Activated CD8-positive, alpha-beta memory T cell treated with anti-CD3 and anti-CD28 coated beads, Interleukin-2, amount 10 ng/mL, durations not matched to agents 7 days and 5 days (primary cell): ENCODE data around the gene TBX4. TPM values are rescaled to one million over a fixed set of nuclear protein-coding genes. Genes with fewer than 3 reads are reported as not detected.

Experiments used
- ATAC-seq: fragments of 150-1000 bp; cut with Tn5 transposase; one replicate; pipeline ENCODE4 v1.10.0; 2021; ENCODE audit warnings: moderate library complexity
- CTCF ChIA-PET: fragments of 350-600 bp; sonication (Branson Sonifier 250); formaldehyde crosslinking; loops from one replicate; lab custom pipeline; 2021; ENCODE audit warnings: antibody characterized with exemption; lab: Charles Lee
- DNase-seq: peaks from one replicate; pipeline ENCODE4 v3.0.0-alpha.2; 2020
- H3K27ac Mint-ChIP-seq: one replicate; pipeline ENCODE4 v1.8.0; 2021; ENCODE audit warnings: mild to moderate bottlenecking, mixed read lengths
- H3K27me3 Mint-ChIP-seq: one replicate; pipeline ENCODE4 v1.8.0; 2021; ENCODE audit warnings: mixed read lengths
- H3K36me3 Mint-ChIP-seq: one replicate; pipeline ENCODE4 v1.8.0; 2021; ENCODE audit warnings: mild to moderate bottlenecking, mixed read lengths
- H3K4me1 Mint-ChIP-seq: one replicate; pipeline ENCODE4 v1.8.0; 2021; ENCODE audit warnings: mixed read lengths
- H3K4me3 Mint-ChIP-seq: one replicate; pipeline ENCODE4 v1.8.0; 2021; ENCODE audit warnings: mild to moderate bottlenecking, moderate library complexity, mixed read lengths
- H3K9me3 Mint-ChIP-seq: one replicate; pipeline ENCODE4 v1.8.0; 2022; ENCODE audit warnings: low read depth, mixed read lengths
- total RNA-seq, 2 experiments: library from RNA; stranded (reverse); gene quantifications; one replicate each; pipeline ENCODE4 v1.2.3, GENCODE V29; 2021

Gene TBX4
- total RNA-seq, 2 experiments from 2014 or later: not detected

DNA sequence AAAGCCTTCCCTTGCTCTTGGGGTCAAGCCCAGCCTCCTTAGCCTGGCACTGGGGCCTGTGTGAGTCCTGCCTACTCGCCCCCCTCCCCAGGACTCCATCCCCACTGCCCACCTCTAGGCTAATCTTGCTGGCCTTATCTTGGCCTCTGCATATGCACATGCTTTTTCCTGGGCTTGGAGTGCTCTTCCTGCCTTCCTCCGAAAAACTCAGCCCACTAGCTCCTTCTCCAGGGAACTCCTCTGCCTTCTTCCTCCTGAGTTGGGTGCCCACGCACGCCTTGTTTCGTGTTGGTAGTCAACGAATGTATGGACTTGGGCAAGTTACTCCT lies 36.0 kb upstream of the TBX4 start:
- no peak overlapping the region for H3K27ac Mint-ChIP-seq
- H3K36me3 Mint-ChIP-seq: peaks cover 2% of the 10 kb centered on the region
- DNase-seq: peak; percentile 37
- H3K4me3 Mint-ChIP-seq: no peak overlapping the region
- H3K9me3 Mint-ChIP-seq: no peaks in the 10 kb centered on the region
- CTCF ChIA-PET: interaction anchor here (0.6 to 0.9 kb wide), 3 partner anchors 46 to 189 kb away, joined by 3 read pairs; no protein-coding TSS in a partner anchor
- peaks cover 36% of the 10 kb centered on the region for H3K27me3 Mint-ChIP-seq
- no peak for ATAC-seq
- H3K4me1 Mint-ChIP-seq: peaks cover 3% of the 10 kb centered on the region

GRCh38 chr17:61416540-61417363 lies 35.5 kb upstream of the TBX4 start:
- H3K4me3 Mint-ChIP-seq: no peak overlapping the region
- H3K27ac Mint-ChIP-seq: no peak overlapping the region
- ATAC-seq (peak; percentile 60), DNase-seq (peak; percentile 76)
- CTCF ChIA-PET: interaction anchor here (0.9 to 1.1 kb wide), 4 partner anchors 33 to 135 kb away, joined by 3 to 6 read pairs (median 3); no protein-coding TSS in a partner anchor
- H3K36me3 Mint-ChIP-seq: peaks cover 2% of the 10 kb centered on the region
- H3K27me3 Mint-ChIP-seq: peaks cover 42% of the 10 kb centered on the region
- H3K4me1 Mint-ChIP-seq: no peaks in the 10 kb centered on the region
- H3K9me3 Mint-ChIP-seq: no peaks in the 10 kb centered on the region

DNA sequence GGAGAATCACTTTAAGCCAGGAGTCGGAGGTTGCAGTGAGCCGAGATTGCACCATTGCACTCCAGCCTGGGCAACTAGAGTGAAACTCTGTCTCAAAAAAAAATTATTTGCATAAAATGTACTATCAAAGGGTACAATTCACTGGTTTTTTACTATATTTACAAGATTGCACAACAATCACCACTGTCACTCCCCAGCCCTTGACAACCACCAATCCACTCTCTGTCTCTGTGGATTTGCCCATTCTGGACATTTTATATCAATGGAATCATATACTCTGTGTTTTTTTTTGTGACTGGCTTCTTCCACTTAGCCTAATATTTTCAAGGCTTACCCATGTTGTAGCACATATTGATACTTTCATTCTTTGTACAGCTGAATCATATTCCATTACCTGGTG lies 33.8 kb upstream of the TBX4 start:
- H3K27me3 Mint-ChIP-seq: peaks cover 50% of the 10 kb centered on the region
- H3K9me3 Mint-ChIP-seq: no peaks in the 10 kb centered on the region
- CTCF ChIA-PET: no interaction called here
- H3K4me1 Mint-ChIP-seq: no peaks in the 10 kb centered on the region
- DNase-seq (no peak), ATAC-seq (no peak)
- no peak overlapping the region for H3K27ac Mint-ChIP-seq
- no peak overlapping the region for H3K4me3 Mint-ChIP-seq
- H3K36me3 Mint-ChIP-seq: peaks cover 1% of the 10 kb centered on the region

GRCh38 chr17:61419496-61420046 lies 32.7 kb upstream of the TBX4 start:
- Mint-ChIP-seq H3K4me1 (no peaks in the 10 kb centered on the region), H3K27ac (no peak overlapping the region), H3K9me3 (no peaks in the 10 kb centered on the region), H3K4me3 (no peak overlapping the region), H3K27me3 (peaks cover 53% of the 10 kb centered on the region), H3K36me3 (no peaks in the 10 kb centered on the region)
- ATAC-seq: no peak
- DNase-seq: peak; percentile 26
- CTCF ChIA-PET: interaction anchor here (1.4 to 2.8 kb wide), 2 partner anchors 8 to 126 kb away, joined by 3 to 10 read pairs; no protein-coding TSS in a partner anchor

- H3K4me3 Mint-ChIP-seq: no peak overlapping the region
- peaks cover 53% of the 10 kb centered on the region for H3K27me3 Mint-ChIP-seq
- no peaks in the 10 kb centered on the region for H3K4me1 Mint-ChIP-seq
- H3K9me3 Mint-ChIP-seq: no peaks in the 10 kb centered on the region
- CTCF ChIA-PET: interaction anchor here (1.3 to 2.8 kb wide), 3 partner anchors 8 to 126 kb away, joined by 3 to 10 read pairs (median 3); no protein-coding TSS in a partner anchor
- H3K27ac Mint-ChIP-seq: no peak overlapping the region
- ATAC-seq (no peak), DNase-seq (no peak)
- no peaks in the 10 kb centered on the region for H3K36me3 Mint-ChIP-seq
Observed at GRCh38 chr17:61420052-61420451, 32.2 kb upstream of the TBX4 start.

DNA sequence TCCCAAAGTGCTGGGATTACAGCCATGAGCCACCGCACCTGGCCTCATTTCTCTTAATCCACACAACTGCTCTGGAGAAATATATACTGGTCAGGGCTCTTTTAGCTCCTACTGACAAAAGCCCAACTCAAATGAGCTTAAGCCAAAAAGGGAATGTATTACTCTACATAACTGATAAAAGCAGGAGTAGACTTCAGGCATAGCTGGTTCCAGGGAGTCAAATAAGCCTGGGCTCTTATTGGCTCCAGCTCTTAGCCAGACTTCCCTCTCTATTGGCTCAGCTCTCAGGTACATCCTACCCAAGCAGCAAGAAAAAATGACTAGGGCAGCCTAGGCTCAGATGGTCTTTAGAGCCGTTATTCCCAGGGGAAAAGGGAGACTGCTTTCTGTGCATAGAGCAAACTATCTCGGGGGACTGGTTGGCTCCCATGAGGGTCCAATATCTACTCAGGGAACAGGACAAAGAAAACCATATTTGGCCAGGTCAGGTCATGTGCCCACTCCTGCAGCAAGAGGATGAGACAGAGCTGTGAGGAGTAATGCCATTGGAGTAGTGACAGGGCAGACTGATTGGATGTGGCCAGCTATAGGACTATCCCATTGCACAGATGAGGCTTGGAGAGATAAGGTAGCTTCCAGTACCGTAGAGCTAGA lies 31.4 kb upstream of the TBX4 start:
- Mint-ChIP-seq H3K4me3 (no peak overlapping the region), H3K36me3 (no peaks in the 10 kb centered on the region), H3K27ac (no peak overlapping the region), H3K4me1 (no peaks in the 10 kb centered on the region), H3K9me3 (no peaks in the 10 kb centered on the region), H3K27me3 (peaks cover 57% of the 10 kb centered on the region)
- CTCF ChIA-PET: interaction anchor here (1.3 to 2.8 kb wide), 3 partner anchors 9 to 125 kb away, joined by 3 to 10 read pairs (median 3); no protein-coding TSS in a partner anchor
- DNase-seq (no peak), ATAC-seq (no peak)

DNA sequence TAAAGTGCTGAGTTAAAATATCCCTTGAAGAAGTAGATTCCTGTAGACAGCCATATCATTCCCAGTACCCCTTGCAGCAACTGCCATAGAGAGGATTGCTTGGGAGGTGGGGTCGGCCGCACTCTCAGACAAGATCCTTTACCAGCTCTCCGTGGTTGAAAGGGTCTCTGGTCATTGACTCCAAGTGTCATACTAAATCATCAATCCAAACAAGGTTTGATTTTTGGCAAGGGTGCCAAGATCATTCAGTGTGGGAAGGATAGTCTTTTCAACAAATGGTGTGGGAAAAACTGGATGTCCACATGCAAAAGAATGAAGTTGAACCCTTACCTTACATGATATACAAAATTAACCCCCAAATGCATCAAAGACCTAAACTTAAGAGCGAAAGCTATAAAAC lies 30.8 kb upstream of the TBX4 start:
- Mint-ChIP-seq H3K4me3 (no peak overlapping the region), H3K4me1 (no peaks in the 10 kb centered on the region), H3K27me3 (peaks cover 61% of the 10 kb centered on the region), H3K36me3 (no peaks in the 10 kb centered on the region), H3K27ac (no peak overlapping the region), H3K9me3 (no peaks in the 10 kb centered on the region)
- CTCF ChIA-PET: interaction anchor here (1.3 to 2.8 kb wide), 2 partner anchors 10 to 28 kb away, joined by 3 to 10 read pairs; no protein-coding TSS in a partner anchor
- ATAC-seq (no peak), DNase-seq (peak; percentile 26)

DNA sequence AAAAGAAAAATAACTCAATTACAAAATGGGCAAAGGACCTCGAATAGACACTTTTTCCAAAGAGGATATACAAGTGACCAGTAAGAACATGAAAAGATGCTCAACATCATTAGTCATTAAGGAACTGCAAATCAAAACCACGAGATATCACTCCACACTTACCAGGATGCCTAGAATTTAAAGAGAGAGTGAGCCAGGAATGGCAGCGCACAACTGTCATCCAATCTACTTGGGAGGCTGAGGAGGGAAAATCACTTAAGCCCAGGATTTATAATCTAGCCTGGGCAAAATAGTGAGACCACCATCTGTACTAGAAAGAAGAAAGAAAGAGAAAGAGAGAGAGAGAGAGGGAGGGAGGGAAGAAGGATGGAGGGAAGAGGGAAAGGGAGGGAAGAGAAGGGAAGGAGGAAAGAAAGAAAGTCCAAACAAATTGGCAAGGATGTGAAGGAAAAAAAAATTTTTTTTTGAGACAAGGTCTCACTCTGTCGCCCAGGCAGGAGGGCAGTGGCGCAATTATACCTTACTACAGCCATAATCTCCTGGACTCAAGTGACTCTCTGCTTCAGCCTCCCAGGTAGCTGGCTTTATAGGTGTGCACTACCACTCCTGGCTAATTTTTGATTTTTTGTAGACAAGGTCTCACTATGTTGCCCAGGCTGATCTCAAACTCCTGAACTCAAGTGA lies 30.0 kb upstream of the TBX4 start:
- DNase-seq (peak; percentile 26), ATAC-seq (no peak)
- Mint-ChIP-seq H3K36me3 (no peaks in the 10 kb centered on the region), H3K27ac (no peak overlapping the region), H3K4me3 (no peak overlapping the region), H3K27me3 (peaks cover 58% of the 10 kb centered on the region), H3K4me1 (no peaks in the 10 kb centered on the region), H3K9me3 (no peaks in the 10 kb centered on the region)
- CTCF ChIA-PET: interaction anchor here (0.6 to 2.8 kb wide), 2 partner anchors 11 to 164 kb away, joined by 3 to 10 read pairs; no protein-coding TSS in a partner anchor

- H3K4me3 Mint-ChIP-seq: no peak overlapping the region
- H3K4me1 Mint-ChIP-seq: no peaks in the 10 kb centered on the region
- DNase-seq (no peak), ATAC-seq (no peak)
- CTCF ChIA-PET: interaction anchor here (0.6 kb wide), 1 partner anchor 163 kb away, joined by 3 read pairs; no protein-coding TSS in a partner anchor
- peaks cover 62% of the 10 kb centered on the region for H3K27me3 Mint-ChIP-seq
- H3K27ac Mint-ChIP-seq: no peak overlapping the region
- H3K36me3 Mint-ChIP-seq: no peaks in the 10 kb centered on the region
- H3K9me3 Mint-ChIP-seq: no peaks in the 10 kb centered on the region
Observed at GRCh38 chr17:61422869-61423268, 29.4 kb upstream of the TBX4 start.

DNA sequence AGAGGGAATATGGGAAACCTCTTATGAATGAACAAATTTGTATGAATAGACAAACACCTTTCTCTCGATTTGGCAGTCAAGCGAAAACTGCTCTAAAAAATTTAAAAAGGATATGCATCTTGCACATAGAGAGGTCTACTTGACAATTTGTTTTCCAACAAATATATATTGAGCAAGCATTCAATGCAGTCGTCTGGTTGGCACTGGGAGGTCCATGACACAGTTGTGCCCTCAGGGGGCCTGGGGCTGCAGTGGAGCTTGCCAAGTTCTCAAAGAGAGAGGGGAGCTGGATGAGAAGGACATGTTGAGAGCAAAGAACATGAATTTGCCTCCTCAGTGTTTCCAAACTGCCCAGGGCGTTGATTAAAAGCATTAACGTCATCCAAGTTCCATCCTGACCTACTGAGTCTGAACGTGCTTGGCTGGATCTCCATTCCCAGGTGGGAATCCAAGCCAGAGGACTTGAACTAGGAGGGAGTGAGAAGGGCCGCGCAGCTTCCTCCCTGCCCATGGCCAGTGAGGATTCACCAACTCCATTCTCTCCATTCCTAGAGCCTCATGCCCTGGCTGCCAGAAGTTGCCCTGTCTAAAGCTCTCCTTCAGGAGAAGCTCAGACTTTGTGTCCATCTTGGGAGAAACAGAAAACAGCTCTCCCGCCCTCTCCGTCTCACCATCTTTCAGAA lies 28.1 kb upstream of the TBX4 start:
- CTCF ChIA-PET: interaction anchor here (1.1 to 1.2 kb wide), 2 partner anchors 12 to 24 kb away, joined by 3 to 5 read pairs; no protein-coding TSS in a partner anchor
- no peak overlapping the region for H3K27ac Mint-ChIP-seq
- ATAC-seq: no peak
- DNase-seq: no peak
- no peak overlapping the region for H3K4me3 Mint-ChIP-seq
- no peaks in the 10 kb centered on the region for H3K36me3 Mint-ChIP-seq
- H3K4me1 Mint-ChIP-seq: no peaks in the 10 kb centered on the region
- no peaks in the 10 kb centered on the region for H3K9me3 Mint-ChIP-seq
- peaks cover 55% of the 10 kb centered on the region for H3K27me3 Mint-ChIP-seq

DNA sequence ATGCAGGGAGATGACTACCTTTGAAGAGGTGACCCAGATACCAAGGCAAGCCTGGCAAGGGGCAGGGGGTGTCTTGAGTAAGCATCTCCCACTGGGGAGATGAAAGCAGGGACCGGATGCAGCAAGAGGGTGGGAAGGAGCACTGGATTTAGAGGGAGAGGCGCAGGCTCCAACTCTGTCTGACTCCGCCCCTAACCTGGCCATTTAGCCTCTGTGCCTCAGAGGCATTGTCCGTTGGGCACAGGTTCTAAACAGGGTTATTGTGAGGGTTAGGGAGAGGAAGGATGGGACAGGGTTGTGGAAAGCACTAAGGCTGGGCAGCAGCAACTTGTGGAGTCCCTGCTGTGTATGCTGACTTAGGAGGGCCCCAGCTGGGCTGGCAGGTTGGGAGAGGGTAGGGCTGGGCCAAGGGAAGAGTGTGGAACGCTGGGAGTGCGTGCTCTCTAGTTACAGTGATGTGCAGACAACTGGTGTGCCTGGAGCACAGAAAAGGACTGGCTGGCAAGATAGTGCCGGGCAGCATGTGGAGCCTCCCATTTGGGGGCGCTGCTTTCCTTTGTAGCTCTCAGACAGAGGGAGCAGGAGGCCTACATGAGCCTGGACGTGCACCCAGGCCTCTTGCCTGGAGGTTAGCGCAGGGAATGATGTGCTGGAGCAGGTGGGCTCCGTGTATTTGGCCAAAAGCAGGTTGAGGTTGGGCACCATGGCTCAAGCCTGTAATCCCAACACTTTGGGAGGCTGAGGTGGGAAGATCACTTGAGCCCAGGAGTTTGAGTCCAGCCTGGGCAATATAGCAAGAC lies 26.3 kb upstream of the TBX4 start:
- CTCF ChIA-PET: no interaction called here
- ATAC-seq (no peak), DNase-seq (no peak)

More for the DNA sequence above, 26.3 kb upstream of the TBX4 start:
- H3K4me1 Mint-ChIP-seq: no peaks in the 10 kb centered on the region
- no peaks in the 10 kb centered on the region for H3K9me3 Mint-ChIP-seq
- no peaks in the 10 kb centered on the region for H3K36me3 Mint-ChIP-seq
- no peak overlapping the region for H3K4me3 Mint-ChIP-seq
- H3K27ac Mint-ChIP-seq: no peak overlapping the region
- H3K27me3 Mint-ChIP-seq: peaks cover 47% of the 10 kb centered on the region
